ENCODE measurements around the gene CES2.

DNA sequence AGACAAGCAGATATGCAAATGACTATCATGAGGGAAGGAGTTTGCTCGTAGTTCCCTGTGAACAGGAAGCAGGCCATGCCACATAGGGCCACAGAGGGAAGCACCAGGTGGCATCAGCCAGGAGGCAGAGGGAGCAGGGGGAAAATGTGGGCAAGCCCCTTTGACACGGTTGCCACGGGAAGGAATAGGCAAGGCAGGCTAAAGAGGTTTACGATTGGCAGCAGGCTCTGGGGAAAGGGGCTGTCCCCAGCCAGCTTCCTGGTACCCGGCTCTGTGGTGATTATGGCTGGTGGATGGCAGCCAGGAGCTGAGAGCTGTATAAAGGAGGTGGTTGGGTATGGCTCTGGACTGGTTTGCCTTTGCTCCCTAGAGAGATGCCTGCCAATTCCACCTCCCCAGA lies 26.6 kb downstream of the CES2 start:
- no peak for TF ChIP-seq POLR2A (IDR thresholded peaks at IDR 0.05)
- no peak for TF ChIP-seq CTCF (IDR thresholded peaks at IDR 0.05)
- no peak for TF ChIP-seq POLR2AphosphoS5 (IDR thresholded peaks at IDR 0.05)
